NCI-H1694 treated with DMSO at 0.1 percent for 48 hours (cell line): Measurements from ENCODE around the gene ZFPM1.
"Not testable (repeated sequence)": the region's sequence is repeated elsewhere in the genome, so short reads cannot be mapped to it uniquely, and the experiment has no call there.

ENCODE experiments used
- DNase-seq: peaks from one replicate; lab custom pipeline; 2025; lab: John Stamatoyannopoulos, UW

Gene ZFPM1

GRCh38 chr16:88466175-88466862 is 13.2 kb downstream of the ZFPM1 start:
- DNase-seq, result no peak

- DNase-seq, result no peak
Observed at GRCh38 chr16:88466949-88467348, 13.9 kb downstream of the ZFPM1 start.

- no peak for DNase-seq
Observed at GRCh38 chr16:88467541-88467944, 14.5 kb downstream of the ZFPM1 start.

GRCh38 chr16:88468275-88469129 is 15.4 kb downstream of the ZFPM1 start:
- no peak for DNase-seq

DNA sequence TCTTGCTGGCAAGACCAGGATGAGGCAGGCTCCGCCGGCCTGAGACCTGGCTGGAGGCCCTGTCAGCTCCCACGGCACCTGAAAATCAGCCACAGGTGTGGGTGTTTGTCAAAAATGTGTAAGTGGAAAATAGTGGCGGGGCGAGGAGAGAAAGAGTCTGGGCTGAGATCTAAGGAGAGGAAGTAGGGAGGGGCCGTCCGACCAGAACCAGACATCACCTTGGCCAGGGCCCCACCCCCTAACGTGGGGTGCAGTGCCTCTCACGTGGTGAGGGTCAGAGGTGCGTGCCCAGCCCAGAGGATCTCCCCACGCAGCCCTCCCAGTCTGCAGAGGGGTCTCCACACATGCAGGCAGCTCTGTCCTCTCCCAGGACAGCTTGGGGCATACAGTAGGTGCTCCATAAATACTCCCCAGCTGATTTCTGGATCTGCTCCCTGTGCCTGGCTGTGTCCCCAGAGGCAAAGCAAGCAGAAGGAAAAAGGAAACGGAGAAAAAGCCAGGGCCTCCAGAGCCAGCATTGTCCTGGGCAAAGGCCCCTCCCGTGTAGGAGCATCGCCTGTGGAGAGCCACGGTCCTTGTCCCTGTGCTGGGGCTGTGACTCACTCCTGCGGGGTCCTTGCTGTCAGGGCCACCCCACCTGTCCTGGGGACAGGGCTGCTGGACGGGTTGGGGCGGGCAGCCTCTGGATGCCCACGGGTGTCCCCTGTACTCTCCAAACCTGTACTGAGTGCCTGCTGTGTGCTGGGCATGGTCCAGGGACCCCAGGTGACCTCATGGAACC is 16.7 kb downstream of the ZFPM1 start:
- no peak for DNase-seq

- DNase-seq, result not testable (repeated sequence)
Observed at GRCh38 chr16:88470396-88470680, 17.3 kb downstream of the ZFPM1 start.

- not testable (repeated sequence) for DNase-seq
Observed at GRCh38 chr16:88470696-88471095, 17.6 kb downstream of the ZFPM1 start.

- DNase-seq, result no peak
Observed at GRCh38 chr16:88471115-88471514, 18.0 kb downstream of the ZFPM1 start.

DNA sequence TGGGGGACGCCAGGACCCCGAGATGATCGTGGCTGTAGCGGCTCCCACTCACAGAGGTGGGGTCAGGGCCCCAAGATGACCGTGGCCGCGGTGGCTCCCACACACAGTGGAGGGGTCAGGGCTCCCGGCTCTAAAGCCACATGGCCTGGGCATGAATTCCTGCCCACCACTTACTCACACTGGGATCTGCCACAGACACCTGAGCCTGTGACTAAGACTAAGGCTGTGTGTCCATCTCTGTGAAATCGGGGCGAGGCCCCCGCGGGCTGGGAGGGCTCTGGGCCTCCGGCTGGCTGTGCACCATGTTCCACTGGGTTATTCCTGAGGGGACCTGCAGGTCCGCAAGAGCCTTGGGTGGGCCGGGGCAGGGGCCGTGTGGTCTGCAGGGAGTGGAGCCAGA is 18.5 kb downstream of the ZFPM1 start:
- DNase-seq, result no peak

- no peak for DNase-seq
Observed at GRCh38 chr16:88472069-88472468, 19.0 kb downstream of the ZFPM1 start.

- DNase-seq, result no peak
Observed at GRCh38 chr16:88472637-88473205, 19.6 kb downstream of the ZFPM1 start.

DNA sequence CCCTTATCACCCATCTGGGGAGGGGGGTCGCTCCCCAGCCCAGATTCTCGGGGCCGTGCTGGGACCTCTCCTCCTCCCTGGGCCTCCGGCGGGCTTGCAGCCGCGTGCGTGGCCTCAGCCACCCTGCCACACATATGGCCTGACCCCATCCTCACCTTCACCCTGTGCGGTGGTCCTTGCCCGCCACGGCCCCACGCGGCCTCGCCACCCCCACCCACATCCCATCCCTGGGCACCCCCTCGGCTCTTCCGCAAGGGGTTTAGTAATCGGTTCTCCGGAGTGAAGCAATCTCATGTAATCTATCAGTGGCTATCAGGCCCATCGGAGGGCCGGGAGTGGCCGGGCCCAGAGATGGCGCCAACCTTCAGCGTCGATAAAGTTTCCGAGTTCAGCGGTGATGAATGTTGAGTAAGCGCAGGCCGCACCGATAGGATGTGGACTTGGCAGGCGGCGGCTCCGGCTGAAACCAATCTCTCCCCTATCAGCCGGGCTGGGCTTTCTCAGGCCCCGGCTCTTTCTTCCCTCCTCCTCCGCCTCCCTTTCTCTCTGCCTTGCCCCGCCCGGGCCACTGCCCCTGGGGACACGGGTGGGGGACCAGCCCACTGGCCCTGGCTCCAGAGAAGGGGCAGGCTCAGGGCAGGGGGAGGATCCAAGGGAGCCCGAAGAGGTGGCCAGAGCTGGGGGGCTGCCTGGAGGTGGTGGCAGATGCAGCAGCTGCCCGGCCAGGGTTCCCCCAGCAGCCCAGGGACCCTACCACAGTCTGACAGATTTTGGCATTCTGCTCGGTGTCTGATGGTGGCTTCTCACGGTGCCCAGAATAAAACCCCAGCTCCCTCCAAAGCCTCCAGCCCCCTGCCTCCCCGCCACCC is 20.8 kb downstream of the ZFPM1 start:
- no peak for DNase-seq

DNA sequence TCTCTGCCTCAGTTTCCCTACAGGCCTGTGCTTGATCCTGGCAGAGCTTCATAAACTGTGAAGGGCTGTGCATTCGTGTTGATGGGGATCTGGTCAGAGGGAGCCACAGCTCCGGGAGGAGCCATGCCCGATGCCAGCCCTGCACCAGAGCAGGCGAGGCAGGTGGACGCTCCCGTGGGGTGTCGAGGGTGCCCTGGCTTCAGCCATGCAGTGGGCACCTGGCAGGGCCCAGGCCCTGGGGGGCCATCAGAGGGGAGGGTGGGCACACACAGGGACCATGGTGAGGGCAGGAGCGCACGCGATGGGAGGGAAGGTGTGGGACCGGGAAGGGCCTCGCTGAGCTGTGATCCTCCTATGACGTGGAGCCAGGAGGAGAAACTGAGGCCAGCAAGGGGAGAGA is 22.0 kb downstream of the ZFPM1 start:
- DNase-seq, result no peak

DNA sequence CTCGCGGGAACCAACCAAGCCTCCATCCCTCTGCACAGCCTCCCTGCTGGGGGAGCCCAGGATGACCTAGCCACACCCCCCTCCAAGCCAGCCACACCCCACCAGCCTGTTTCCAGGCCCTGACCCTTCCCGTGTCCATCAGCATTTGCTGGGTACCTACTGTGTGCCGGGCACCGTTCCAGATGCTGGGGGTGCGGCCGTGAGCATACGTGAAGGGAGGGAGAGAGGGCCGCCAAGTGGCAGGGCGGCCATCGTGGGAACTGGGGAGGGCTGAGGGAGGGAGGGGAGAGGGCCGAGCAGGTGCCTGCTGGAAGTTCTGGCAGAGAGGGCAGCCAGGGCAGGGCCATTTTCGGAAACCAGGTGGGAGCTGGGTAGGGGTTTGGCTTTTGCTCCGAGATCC is 23.1 kb downstream of the ZFPM1 start:
- no peak for DNase-seq

GRCh38 chr16:88476817-88477397 is 23.8 kb downstream of the ZFPM1 start:
- DNase-seq, result no peak

GRCh38 chr16:88477631-88478519 is 24.8 kb downstream of the ZFPM1 start:
- DNase-seq, result no peak

DNA sequence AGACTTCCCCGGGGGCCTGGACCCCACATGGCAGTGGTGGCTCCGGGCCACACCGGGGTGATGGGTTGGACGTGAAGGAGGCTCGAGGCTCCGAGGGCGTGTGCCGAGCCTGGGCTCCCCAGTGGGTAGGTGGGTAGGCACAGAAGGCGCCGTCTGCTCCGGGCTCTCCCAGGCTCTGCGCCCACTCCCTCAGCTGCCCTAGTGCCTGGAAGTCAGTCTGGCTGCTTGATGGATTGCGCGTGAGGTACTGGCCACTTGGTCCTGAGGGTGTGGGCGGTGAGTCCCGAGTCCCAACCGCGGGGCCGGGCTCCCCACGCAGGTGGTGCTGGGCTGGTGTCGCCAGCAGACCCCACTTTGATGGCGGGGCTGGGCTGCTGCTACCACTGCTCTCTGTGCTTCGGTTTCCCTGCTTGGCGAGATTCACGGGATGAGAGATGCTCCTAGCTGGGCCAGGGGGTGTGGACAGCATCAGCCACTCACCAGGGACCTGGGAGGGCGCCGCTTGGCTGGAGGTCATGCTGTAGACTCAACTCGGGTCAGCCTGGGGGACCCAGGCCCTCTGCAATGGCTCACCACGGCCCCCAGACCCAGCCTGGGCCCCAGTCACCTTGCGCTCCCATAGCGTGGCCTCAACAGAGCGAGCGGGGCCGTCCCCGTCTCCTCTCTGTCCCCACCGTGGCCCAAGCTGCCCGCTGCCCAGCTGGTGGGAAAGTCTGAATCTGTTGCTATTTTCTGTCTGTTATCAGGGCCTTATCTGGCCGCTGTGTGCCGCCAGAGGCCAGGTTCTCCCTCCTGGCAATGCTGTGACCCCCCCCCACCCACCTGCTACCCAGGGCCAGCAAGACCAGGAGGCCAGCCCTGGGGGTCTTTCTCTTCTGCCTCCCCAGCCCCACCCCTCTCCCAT is 26.1 kb downstream of the ZFPM1 start:
- no peak for DNase-seq

DNA sequence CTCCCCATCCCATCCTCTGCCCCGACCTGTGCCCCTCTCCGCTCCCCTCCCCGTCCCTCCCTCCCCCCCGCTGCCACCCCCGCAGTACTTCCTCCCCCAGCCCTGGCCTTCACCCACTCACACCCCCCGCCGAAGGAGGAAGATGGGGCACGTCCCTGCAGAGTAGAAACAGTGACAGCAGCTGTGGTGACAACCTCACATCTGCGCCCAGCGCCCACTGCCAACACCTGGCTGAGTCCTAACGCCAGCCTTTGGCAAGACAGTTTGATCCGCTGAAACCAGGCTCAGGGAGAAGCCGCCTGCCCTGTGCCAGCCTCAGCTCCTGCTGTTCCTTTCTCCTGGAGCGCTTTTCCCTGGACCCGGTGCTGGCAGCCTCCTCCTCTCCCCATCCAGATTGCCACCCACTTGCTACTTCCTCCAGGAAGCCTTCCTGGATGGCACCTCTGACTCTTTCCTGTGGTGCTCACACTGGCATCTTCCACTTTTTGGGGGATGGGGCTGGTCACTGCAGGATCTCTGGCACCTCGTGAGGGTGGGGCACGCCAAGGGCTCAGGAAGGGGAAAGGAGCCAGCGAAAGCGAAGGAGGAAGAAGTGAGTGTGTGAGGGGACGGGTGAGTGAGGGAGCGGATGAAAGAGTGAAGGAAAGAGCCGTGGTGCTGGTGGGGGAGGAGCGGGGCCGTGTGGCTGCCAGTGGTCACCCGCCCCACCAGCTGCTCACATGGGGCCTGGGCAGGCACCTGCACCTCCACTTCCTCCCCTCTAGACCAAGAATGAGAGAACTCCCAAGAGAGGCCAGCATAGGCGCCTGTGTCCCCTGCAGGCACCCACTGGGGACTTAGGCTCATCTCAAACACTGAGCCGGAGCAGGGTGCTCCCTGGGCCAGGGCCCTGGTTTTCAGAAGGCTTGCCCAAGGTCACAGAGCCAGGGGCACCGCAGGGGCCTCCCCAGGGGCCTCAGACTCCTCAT is 27.0 kb downstream of the ZFPM1 start:
- DNase-seq, result no peak
